SK-N-SH treated with all-trans-retinoic acid at 6 μM for 48 hours (cell line): ENCODE results near the gene TOR1A.

ENCODE experiments used
- ATAC-seq: fragments of 200-7000 bp; cut with Tn5 transposase; 3 replicates; pipeline ENCODE4 v1.9.1; 2020; ENCODE audit warnings: mild to moderate bottlenecking, moderate library complexity
- BACH2 ChIP-seq: fragments of 250-450 bp; sonication (Bioruptor Pico); IDR thresholded peaks from 2 replicates; pipeline ENCODE4 v1.9.0; 2021; ENCODE audit warnings: mild to moderate bottlenecking, borderline replicate concordance
- ESRRG ChIP-seq: fragments of 250-450 bp; sonication (Bioruptor Pico); IDR thresholded peaks from 2 replicates; pipeline ENCODE4 v1.6.1; 2021; ENCODE audit warnings: mild to moderate bottlenecking
- GLIS3 ChIP-seq: fragments of 250-450 bp; sonication (Bioruptor Pico); IDR thresholded peaks from 2 replicates; pipeline ENCODE4 v1.5.0; 2020; ENCODE audit warnings: mild to moderate bottlenecking, moderate library complexity
- ISL1 ChIP-seq: fragments of 250-450 bp; sonication (Bioruptor Pico); IDR thresholded peaks from 2 replicates; pipeline ENCODE4 v2.1.2; 2022; ENCODE audit warnings: mild to moderate bottlenecking, moderate library complexity
- OSR1 ChIP-seq: fragments of 250-450 bp; sonication (Bioruptor Pico); IDR thresholded peaks from 2 replicates; pipeline ENCODE4 v1.8.0; 2022; ENCODE audit warnings: moderate library complexity, mild to moderate bottlenecking, inconsistent platforms
- PPARA ChIP-seq: fragments of 250-450 bp; sonication (Bioruptor Pico); IDR thresholded peaks from 2 replicates; pipeline ENCODE4 v1.5.0; 2020; ENCODE audit warnings: mild to moderate bottlenecking, borderline replicate concordance
- RARB ChIP-seq: fragments of 250-450 bp; sonication (Bioruptor Pico); IDR thresholded peaks from 2 replicates; pipeline ENCODE4 v1.8.0; 2021; ENCODE audit warnings: mild to moderate bottlenecking, moderate library complexity
- SNAI2 ChIP-seq: fragments of 250-450 bp; sonication (Bioruptor Pico); IDR thresholded peaks from 2 replicates; pipeline ENCODE4 v1.5.0; 2020; ENCODE audit warnings: mild to moderate bottlenecking, moderate library complexity
- TCF4 ChIP-seq: fragments of 250-450 bp; sonication (Bioruptor Pico); IDR thresholded peaks from 2 replicates; pipeline ENCODE4 v1.8.0; 2021; ENCODE audit warnings: mild to moderate bottlenecking, moderate library complexity, borderline replicate concordance
- TOX ChIP-seq: fragments of 250-450 bp; sonication (Bioruptor Pico); IDR thresholded peaks from 2 replicates; pipeline ENCODE4 v1.8.0; 2021; ENCODE audit warnings: mild to moderate bottlenecking, moderate library complexity, borderline replicate concordance
- ZC3H10 ChIP-seq: fragments of 250-450 bp; sonication (Bioruptor Pico); IDR thresholded peaks from 2 replicates; pipeline ENCODE4 v1.5.1; 2021; ENCODE audit warnings: mild to moderate bottlenecking, moderate library complexity
- ZFP30 ChIP-seq: fragments of 450-650 bp; formaldehyde crosslinking; IDR thresholded peaks from 2 replicates; pipeline ENCODE4 v1.5.0; 2022; ENCODE audit warnings: mild to moderate bottlenecking, moderate library complexity
- ZNF565 ChIP-seq: fragments of 450-650 bp; formaldehyde crosslinking; conservative IDR thresholded peaks from 2 replicates; pipeline ENCODE4 v1.5.0; 2020; ENCODE audit warnings: low read depth, mild to moderate bottlenecking, moderate library complexity
- ZNF70 ChIP-seq: fragments of 450-650 bp; formaldehyde crosslinking; IDR thresholded peaks from 2 replicates; pipeline ENCODE4 v1.5.0; 2020; ENCODE audit warnings: mild to moderate bottlenecking, moderate library complexity
- ZNF8 ChIP-seq: fragments of 450-650 bp; formaldehyde crosslinking; IDR thresholded peaks from 2 replicates; pipeline ENCODE4 v1.5.0; 2020; ENCODE audit warnings: mild to moderate bottlenecking, moderate library complexity
- TF ChIP-seq, protein P1 (sequence below): fragments of 250-450 bp; sonication (Bioruptor Pico); IDR thresholded peaks from 2 replicates; pipeline ENCODE4 v1.8.0; 2020; ENCODE audit warnings: mild to moderate bottlenecking, moderate library complexity, borderline replicate concordance
- TF ChIP-seq, protein P2 (sequence below): fragments of 250-450 bp; sonication (Bioruptor Pico); IDR thresholded peaks from 2 replicates; pipeline ENCODE4 v1.5.1; 2020; ENCODE audit warnings: low read depth, mild to moderate bottlenecking, moderate library complexity
- TF ChIP-seq, protein P3 (sequence below): fragments of 250-450 bp; sonication (Bioruptor Pico); IDR thresholded peaks from 2 replicates; pipeline ENCODE4 v1.8.0; 2021; ENCODE audit warnings: low read depth, mild to moderate bottlenecking, moderate library complexity, borderline replicate concordance
- TF ChIP-seq, protein P4 (sequence below): fragments of 250-450 bp; sonication (Bioruptor Pico); IDR thresholded peaks from 2 replicates; pipeline ENCODE4 v1.5.1; 2021; ENCODE audit warnings: mild to moderate bottlenecking, moderate library complexity

TOR1A gene

DNA sequence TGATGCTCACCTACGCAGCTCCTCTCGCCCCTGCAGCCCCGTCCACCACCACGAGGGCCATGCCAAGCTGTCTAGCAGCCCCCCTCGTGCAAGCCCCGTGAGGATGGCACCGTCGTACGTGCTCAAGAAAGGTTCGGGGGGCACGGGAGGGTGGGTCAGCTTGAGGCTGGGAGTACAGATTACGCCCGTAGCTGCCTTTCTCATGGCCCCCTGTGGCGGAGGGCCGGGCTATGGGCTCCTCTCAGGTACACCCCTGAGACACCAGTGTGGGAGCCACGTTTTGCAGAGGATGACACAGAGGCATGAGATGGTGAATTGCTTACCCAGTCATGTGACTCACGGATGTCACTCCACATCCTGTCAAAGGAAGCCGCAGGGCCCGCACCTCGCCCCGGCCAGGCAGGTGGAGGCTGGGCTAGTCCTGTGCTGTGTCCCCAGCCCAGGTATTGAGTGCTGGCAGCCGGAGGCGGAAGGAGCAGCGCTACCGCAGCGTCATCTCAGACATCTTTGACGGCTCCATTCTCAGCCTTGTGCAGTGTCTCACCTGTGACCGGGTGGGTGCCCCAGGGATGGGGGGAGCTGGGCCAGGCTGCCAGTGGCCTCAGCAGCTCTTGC, 45.0 kb upstream of the TOR1A start:
- TF ChIP-seq, protein P1, sequence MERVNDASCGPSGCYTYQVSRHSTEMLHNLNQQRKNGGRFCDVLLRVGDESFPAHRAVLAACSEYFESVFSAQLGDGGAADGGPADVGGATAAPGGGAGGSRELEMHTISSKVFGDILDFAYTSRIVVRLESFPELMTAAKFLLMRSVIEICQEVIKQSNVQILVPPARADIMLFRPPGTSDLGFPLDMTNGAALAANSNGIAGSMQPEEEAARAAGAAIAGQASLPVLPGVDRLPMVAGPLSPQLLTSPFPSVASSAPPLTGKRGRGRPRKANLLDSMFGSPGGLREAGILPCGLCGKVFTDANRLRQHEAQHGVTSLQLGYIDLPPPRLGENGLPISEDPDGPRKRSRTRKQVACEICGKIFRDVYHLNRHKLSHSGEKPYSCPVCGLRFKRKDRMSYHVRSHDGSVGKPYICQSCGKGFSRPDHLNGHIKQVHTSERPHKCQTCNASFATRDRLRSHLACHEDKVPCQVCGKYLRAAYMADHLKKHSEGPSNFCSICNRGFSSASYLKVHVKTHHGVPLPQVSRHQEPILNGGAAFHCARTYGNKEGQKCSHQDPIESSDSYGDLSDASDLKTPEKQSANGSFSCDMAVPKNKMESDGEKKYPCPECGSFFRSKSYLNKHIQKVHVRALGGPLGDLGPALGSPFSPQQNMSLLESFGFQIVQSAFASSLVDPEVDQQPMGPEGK: no peak
- TF ChIP-seq SNAI2 (no peak), BACH2 (no peak), ZNF8 (CRISPR knock-in tag) (no peak)
- TF ChIP-seq, protein P2, sequence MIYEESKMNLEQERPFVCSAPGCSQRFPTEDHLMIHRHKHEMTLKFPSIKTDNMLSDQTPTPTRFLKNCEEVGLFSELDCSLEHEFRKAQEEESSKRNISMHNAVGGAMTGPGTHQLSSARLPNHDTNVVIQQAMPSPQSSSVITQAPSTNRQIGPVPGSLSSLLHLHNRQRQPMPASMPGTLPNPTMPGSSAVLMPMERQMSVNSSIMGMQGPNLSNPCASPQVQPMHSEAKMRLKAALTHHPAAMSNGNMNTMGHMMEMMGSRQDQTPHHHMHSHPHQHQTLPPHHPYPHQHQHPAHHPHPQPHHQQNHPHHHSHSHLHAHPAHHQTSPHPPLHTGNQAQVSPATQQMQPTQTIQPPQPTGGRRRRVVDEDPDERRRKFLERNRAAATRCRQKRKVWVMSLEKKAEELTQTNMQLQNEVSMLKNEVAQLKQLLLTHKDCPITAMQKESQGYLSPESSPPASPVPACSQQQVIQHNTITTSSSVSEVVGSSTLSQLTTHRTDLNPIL (CRISPR knock-in tag): no peak
- TF ChIP-seq, protein P3, sequence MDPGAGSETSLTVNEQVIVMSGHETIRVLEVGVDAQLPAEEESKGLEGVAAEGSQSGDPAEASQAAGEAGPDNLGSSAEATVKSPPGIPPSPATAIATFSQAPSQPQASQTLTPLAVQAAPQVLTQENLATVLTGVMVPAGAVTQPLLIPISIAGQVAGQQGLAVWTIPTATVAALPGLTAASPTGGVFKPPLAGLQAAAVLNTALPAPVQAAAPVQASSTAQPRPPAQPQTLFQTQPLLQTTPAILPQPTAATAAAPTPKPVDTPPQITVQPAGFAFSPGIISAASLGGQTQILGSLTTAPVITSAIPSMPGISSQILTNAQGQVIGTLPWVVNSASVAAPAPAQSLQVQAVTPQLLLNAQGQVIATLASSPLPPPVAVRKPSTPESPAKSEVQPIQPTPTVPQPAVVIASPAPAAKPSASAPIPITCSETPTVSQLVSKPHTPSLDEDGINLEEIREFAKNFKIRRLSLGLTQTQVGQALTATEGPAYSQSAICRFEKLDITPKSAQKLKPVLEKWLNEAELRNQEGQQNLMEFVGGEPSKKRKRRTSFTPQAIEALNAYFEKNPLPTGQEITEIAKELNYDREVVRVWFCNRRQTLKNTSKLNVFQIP (CRISPR knock-in tag): no peak
- TF ChIP-seq, all 23 proteins: peak for 0
- no peak for ATAC-seq

DNA sequence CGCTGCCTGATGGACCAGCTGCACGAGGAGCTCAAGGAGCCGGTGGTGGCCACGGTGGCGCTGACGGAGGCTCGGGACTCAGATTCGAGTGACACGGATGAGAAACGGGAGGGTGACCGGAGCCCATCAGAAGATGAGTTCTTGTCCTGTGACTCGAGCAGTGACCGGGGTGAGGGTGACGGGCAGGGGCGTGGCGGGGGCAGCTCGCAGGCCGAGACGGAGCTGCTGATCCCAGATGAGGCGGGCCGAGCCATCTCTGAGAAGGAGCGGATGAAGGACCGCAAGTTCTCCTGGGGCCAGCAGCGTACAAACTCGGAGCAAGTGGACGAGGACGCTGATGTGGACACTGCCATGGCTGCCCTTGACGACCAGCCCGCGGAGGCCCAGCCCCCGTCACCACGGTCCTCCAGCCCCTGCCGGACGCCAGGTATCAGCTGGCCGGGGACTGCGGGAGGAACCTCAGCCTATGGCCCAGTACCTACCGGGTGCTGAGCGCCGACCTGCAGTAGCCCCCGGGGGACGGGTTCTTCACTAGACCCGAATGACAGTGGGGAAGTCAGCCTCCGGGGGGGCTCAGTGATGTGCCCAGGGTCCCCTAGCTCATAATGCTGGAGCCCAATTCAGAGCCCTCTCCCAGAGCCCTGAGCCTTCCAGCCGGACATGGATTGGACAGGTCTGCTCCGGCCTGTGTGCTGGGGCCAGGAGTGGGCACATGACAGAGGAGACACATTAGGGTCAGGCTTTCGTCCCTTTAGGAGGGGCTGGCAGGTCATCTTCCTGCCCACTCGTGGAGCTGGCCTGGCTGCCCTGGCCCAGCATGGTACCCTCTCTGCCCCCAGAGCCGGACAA, 44.3 kb upstream of the TOR1A start:
- no peak; the same call in 2 of the 3 replicates for ATAC-seq
- no peak for TF ChIP-seq ZC3H10 (CRISPR knock-in tag)
- no peak for TF ChIP-seq GLIS3 (CRISPR knock-in tag)
- TF ChIP-seq BACH2: no peak
- TF ChIP-seq ESRRG (CRISPR knock-in tag): no peak
- TF ChIP-seq, protein P1: no peak
- TF ChIP-seq PPARA: no peak
- TF ChIP-seq ZFP30: no peak
- no peak for TF ChIP-seq ISL1 (CRISPR knock-in tag)
- TF ChIP-seq, protein P2 (CRISPR knock-in tag): no peak
- no peak for TF ChIP-seq TOX (CRISPR knock-in tag)
- TF ChIP-seq OSR1 (CRISPR knock-in tag): no peak
- no peak for TF ChIP-seq ZNF8 (CRISPR knock-in tag)
- TF ChIP-seq ZNF70 (CRISPR knock-in tag): no peak
- TF ChIP-seq RARB (CRISPR knock-in tag): no peak

DNA sequence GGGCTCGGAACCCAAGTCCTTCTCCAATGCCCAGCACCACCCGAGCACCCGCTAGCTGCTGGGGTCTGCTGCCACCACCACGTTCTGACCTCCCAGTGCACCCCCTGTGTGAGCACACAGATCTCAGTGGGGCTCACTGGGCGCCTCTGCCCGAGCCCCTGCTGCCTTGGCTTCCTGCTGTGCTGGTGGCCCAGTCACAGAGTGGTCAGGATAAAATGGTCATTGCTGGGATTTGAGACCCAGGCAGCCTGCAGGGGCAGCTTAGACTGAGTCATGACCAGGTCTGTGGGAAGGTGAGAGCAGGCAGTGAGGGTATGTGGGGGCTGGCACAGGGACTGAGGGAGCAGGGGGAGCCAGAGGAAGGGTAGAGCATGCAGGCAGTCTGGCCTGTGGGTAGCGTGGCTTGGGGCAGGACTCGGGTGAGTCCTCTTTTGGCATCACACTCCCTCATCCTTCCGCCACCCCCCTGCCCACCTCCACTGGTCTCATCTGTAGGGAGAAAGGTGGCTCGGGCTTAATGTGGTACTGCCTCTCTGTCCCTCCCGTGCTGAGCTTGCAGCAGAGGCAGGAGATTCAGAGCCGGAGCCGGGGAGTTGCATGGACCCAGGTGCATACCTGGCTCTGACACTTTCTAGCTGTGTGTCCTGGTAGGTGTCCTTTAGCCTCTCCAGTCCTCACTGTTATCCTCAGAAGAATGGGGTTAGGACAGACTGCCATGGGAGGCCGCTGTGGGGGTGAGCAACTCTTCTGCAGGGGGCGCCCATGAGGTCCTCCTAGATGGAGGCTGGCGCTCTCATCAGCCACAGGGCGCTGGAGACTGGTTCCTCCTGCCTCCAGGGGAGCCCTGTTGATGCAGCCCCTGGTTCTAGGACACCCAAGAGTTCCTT, 43.4 kb upstream of the TOR1A start:
- ATAC-seq: no peak; the same call in 1 of the 3 replicates
- TF ChIP-seq BACH2 (no peak), ZFP30 (no peak), ESRRG (CRISPR knock-in tag) (no peak), TCF4 (CRISPR knock-in tag) (no peak), ZC3H10 (CRISPR knock-in tag) (no peak), ZNF70 (CRISPR knock-in tag) (no peak), ZNF8 (CRISPR knock-in tag) (no peak), ZNF565 (CRISPR knock-in tag) (no peak), RARB (CRISPR knock-in tag) (no peak), SNAI2 (no peak)
- TF ChIP-seq, protein P4, sequence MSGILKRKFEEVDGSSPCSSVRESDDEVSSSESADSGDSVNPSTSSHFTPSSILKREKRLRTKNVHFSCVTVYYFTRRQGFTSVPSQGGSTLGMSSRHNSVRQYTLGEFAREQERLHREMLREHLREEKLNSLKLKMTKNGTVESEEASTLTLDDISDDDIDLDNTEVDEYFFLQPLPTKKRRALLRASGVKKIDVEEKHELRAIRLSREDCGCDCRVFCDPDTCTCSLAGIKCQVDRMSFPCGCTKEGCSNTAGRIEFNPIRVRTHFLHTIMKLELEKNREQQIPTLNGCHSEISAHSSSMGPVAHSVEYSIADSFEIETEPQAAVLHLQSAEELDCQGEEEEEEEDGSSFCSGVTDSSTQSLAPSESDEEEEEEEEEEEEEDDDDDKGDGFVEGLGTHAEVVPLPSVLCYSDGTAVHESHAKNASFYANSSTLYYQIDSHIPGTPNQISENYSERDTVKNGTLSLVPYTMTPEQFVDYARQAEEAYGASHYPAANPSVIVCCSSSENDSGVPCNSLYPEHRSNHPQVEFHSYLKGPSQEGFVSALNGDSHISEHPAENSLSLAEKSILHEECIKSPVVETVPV (CRISPR knock-in tag): no peak
- TF ChIP-seq, protein P2 (CRISPR knock-in tag): no peak
